HepG2 (cell line): ENCODE data around the gene TLK1. TPM values are rescaled to one million over a fixed set of nuclear protein-coding genes. Genes with fewer than 3 reads are reported as not detected.

Experiments
- BRD4 ChIP-seq: sonication (generic); formaldehyde crosslinking; IDR thresholded peaks from 2 replicates; pipeline ENCODE4 v1.4.0; 2020; ENCODE audit warnings: missing genetic modification reagents
- CBFB ChIP-seq: sonication (generic); formaldehyde crosslinking; IDR thresholded peaks from 2 replicates; pipeline ENCODE4 v1.4.0; 2020; ENCODE audit warnings: missing genetic modification reagents
- KLF15 ChIP-seq: sonication (generic); formaldehyde crosslinking; IDR thresholded peaks from 2 replicates; pipeline ENCODE4 v1.8.1; 2023; ENCODE audit warnings: borderline replicate concordance, mild to moderate bottlenecking, inconsistent platforms, missing genetic modification reagents, mixed read lengths
- RAD21 ChIP-seq: fragments of 450-650 bp; formaldehyde crosslinking; IDR thresholded peaks from 2 replicates; pipeline ENCODE4 v1.5.0; 2020; ENCODE audit warnings: mild to moderate bottlenecking
- SKIL ChIP-seq: sonication (generic); formaldehyde crosslinking; IDR thresholded peaks from 2 replicates; pipeline ENCODE4 v1.8.0; 2022; ENCODE audit warnings: missing genetic modification reagents, mild to moderate bottlenecking, moderate library complexity, borderline replicate concordance
- SOX13 ChIP-seq, 3 experiments: fragments of 450-650 bp in 1 of 3; sonication (generic) in 1 of 3; formaldehyde crosslinking in 1 of 3; IDR thresholded peaks in 2 of 3; conservative IDR thresholded peaks in 1 of 3; 2 replicates each; pipeline versions ENCODE4 v1.5.0 to v1.6.1; 2016 to 2020; ENCODE audit warnings: antibody characterized with exemption in 1 of 3, mild to moderate bottlenecking in 1 of 3, missing compliant biosample characterization in 1 of 3, missing genetic modification reagents in 1 of 3, moderate library complexity in 1 of 3
- ZNF12 ChIP-seq: sonication (generic); formaldehyde crosslinking; IDR thresholded peaks from 2 replicates; pipeline ENCODE4 v1.5.0; 2020; ENCODE audit warnings: missing genetic modification reagents
- ZNF225 ChIP-seq: sonication (generic); formaldehyde crosslinking; IDR thresholded peaks from 2 replicates; pipeline ENCODE4 v1.4.0; 2020; ENCODE audit warnings: mild to moderate bottlenecking, missing genetic modification reagents
- ZNF367 ChIP-seq: sonication (generic); formaldehyde crosslinking; IDR thresholded peaks from 2 replicates; pipeline ENCODE4 v1.4.0; 2020; ENCODE audit warnings: missing genetic modification reagents, borderline replicate concordance
- ZNF558 ChIP-seq: sonication (generic); formaldehyde crosslinking; IDR thresholded peaks from 2 replicates; pipeline ENCODE4 v1.9.0; 2022; ENCODE audit warnings: mild to moderate bottlenecking, missing genetic modification reagents, borderline replicate concordance
- ZNF598 ChIP-seq: sonication (generic); formaldehyde crosslinking; IDR thresholded peaks from 2 replicates; pipeline ENCODE4 v1.5.1; 2020; ENCODE audit warnings: mild to moderate bottlenecking, missing genetic modification reagents, borderline replicate concordance
- polyA plus RNA-seq, 8 experiments: library from polyadenylated mRNA; depleted of rRNA in 3 of 8; stranded (reverse) in 7 of 8; unstranded in 1 of 8; fragments of >200 nt; fragmentation: Illumina TruSeq in 4 of 8; extraction: Trizol in 4 of 8; gene quantifications; 2 replicates each; pipeline versions ENCODE4 v1.2.1 to v1.2.3, GENCODE V29; 2011 to 2016; ENCODE audit warnings: low read depth in 4 of 8, missing spikeins in 1 of 8, mixed read lengths in 1 of 8; ENCODE audit not compliant: insufficient read depth in 1 of 8
- total RNA-seq, 5 experiments: library from RNA; depleted of rRNA; stranded (reverse); fragments of >200 nt; fragmentation: Illumina TruSeq; extraction: Trizol; gene quantifications; 2 replicates each; pipeline ENCODE4 v1.2.3, GENCODE V29; 2016; ENCODE audit warnings: low read depth in 1 of 5
- TF ChIP-seq, protein P1 (sequence below): sonication (generic); IDR thresholded peaks from 2 replicates; pipeline ENCODE4 v1.6.1; 2016; ENCODE audit warnings: low read depth, borderline replicate concordance
- TF ChIP-seq, protein P2 (sequence below): sonication (generic); formaldehyde crosslinking; IDR thresholded peaks from 2 replicates; pipeline ENCODE4 v1.8.0; 2022; ENCODE audit warnings: mild to moderate bottlenecking, missing genetic modification reagents
- TF ChIP-seq, protein P3 (sequence below): IDR thresholded peaks from 2 replicates; pipeline ENCODE4 v1.6.1; 2016
- TF ChIP-seq, protein P4 (sequence below): sonication (generic); formaldehyde crosslinking; IDR thresholded peaks from 2 replicates; pipeline ENCODE4; 2020; ENCODE audit warnings: missing genetic modification reagents, mild to moderate bottlenecking, borderline replicate concordance
- TF ChIP-seq, protein P5 (sequence below): sonication (generic); formaldehyde crosslinking; IDR thresholded peaks from 2 replicates; pipeline ENCODE4 v1.4.0; 2020; ENCODE audit warnings: missing genetic modification reagents

The TLK1 gene
- total and polyA plus RNA-seq, 2 of the 13 experiments (the other 11 are each of a cell fraction or from before 2014, with no cell fraction given) = 16.8 to 28.7 TPM

DNA sequence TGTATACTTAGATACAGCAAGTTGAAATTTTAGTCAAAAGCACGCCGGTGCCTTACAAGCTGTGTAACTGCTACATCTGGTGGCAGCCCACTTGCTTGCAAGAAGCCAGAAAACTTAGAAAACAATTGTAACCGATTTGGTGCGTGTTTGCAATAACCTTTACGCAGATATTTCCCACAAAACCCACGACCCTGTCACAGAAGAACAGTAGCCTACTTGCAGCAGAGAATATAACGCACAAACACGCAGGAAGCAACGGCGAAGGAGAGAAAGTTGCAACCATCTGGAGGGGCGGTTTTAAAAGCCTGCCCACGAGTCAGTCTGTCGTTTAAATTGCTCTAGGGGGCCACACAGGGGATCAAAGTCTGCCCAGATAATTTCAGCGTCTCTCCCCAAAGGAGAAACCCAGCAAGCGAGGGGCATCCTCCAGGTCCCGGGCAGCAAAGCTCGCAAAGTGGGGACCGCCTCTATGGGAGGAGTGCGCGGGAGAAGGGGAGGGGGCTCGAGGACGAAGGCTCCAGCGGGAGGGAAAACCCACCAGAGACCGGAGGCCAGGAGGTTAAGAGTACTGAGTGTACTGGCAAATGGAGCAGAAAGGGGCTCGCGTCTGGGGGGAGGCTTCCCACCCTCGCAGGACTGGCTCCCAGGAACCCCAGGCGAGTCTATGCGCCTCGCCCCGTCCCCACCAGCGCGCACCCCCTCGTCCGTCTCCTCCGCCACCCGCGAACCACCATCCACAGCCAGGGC lies 1.1 kb downstream of the TLK1 start (continued):
- TF ChIP-seq, protein P1, sequence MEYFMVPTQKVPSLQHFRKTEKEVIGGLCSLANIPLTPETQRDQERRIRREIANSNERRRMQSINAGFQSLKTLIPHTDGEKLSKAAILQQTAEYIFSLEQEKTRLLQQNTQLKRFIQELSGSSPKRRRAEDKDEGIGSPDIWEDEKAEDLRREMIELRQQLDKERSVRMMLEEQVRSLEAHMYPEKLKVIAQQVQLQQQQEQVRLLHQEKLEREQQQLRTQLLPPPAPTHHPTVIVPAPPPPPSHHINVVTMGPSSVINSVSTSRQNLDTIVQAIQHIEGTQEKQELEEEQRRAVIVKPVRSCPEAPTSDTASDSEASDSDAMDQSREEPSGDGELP = peak; percentile 41; the same call in 1 of the 2 replicates
- TF ChIP-seq ZNF558 (CRISPR knock-in tag) = no peak
- TF ChIP-seq, protein P2, sequence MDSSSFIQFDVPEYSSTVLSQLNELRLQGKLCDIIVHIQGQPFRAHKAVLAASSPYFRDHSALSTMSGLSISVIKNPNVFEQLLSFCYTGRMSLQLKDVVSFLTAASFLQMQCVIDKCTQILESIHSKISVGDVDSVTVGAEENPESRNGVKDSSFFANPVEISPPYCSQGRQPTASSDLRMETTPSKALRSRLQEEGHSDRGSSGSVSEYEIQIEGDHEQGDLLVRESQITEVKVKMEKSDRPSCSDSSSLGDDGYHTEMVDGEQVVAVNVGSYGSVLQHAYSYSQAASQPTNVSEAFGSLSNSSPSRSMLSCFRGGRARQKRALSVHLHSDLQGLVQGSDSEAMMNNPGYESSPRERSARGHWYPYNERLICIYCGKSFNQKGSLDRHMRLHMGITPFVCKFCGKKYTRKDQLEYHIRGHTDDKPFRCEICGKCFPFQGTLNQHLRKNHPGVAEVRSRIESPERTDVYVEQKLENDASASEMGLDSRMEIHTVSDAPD (CRISPR knock-in tag) = peak; percentile 13; the same call in 1 of the 2 replicates
- peak; percentile 40; the same call in 1 of the 2 replicates for TF ChIP-seq RAD21
- no peak for TF ChIP-seq CBFB
- TF ChIP-seq ZNF598 (CRISPR knock-in tag) = peak; percentile 41; the same call in 1 of the 2 replicates
- no peak for TF ChIP-seq ZNF367 (CRISPR knock-in tag)
- TF ChIP-seq, protein P3, sequence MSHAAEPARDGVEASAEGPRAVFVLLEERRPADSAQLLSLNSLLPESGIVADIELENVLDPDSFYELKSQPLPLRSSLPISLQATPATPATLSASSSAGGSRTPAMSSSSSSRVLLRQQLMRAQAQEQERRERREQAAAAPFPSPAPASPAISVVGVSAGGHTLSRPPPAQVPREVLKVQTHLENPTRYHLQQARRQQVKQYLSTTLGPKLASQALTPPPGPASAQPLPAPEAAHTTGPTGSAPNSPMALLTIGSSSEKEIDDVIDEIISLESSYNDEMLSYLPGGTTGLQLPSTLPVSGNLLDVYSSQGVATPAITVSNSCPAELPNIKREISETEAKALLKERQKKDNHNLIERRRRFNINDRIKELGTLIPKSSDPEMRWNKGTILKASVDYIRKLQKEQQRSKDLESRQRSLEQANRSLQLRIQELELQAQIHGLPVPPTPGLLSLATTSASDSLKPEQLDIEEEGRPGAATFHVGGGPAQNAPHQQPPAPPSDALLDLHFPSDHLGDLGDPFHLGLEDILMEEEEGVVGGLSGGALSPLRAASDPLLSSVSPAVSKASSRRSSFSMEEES = peak; percentile 43; the same call in 1 of the 2 replicates
- TF ChIP-seq BRD4 (CRISPR knock-in tag) = 0 out of 2 replicates have a peak, but pooled peaks have one; percentile 70
- no peak for TF ChIP-seq SOX13 (IDR thresholded peaks at IDR 0.05)
- peak in 1 of 2 experiments; percentile 9; a peak in 2 of 4 replicates for TF ChIP-seq SOX13 (CRISPR knock-in tag; conservative IDR thresholded peaks at IDR 0.05 in 1 of 2, IDR thresholded peaks at IDR 0.05 in 1 of 2)
- TF ChIP-seq, protein P4, sequence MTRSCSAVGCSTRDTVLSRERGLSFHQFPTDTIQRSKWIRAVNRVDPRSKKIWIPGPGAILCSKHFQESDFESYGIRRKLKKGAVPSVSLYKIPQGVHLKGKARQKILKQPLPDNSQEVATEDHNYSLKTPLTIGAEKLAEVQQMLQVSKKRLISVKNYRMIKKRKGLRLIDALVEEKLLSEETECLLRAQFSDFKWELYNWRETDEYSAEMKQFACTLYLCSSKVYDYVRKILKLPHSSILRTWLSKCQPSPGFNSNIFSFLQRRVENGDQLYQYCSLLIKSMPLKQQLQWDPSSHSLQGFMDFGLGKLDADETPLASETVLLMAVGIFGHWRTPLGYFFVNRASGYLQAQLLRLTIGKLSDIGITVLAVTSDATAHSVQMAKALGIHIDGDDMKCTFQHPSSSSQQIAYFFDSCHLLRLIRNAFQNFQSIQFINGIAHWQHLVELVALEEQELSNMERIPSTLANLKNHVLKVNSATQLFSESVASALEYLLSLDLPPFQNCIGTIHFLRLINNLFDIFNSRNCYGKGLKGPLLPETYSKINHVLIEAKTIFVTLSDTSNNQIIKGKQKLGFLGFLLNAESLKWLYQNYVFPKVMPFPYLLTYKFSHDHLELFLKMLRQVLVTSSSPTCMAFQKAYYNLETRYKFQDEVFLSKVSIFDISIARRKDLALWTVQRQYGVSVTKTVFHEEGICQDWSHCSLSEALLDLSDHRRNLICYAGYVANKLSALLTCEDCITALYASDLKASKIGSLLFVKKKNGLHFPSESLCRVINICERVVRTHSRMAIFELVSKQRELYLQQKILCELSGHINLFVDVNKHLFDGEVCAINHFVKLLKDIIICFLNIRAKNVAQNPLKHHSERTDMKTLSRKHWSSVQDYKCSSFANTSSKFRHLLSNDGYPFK (CRISPR knock-in tag) = peak; percentile 34; the same call in 1 of the 2 replicates
- no peak for TF ChIP-seq ZNF225 (CRISPR knock-in tag)
- TF ChIP-seq KLF15 (CRISPR knock-in tag) = no peak
- TF ChIP-seq, protein P5, sequence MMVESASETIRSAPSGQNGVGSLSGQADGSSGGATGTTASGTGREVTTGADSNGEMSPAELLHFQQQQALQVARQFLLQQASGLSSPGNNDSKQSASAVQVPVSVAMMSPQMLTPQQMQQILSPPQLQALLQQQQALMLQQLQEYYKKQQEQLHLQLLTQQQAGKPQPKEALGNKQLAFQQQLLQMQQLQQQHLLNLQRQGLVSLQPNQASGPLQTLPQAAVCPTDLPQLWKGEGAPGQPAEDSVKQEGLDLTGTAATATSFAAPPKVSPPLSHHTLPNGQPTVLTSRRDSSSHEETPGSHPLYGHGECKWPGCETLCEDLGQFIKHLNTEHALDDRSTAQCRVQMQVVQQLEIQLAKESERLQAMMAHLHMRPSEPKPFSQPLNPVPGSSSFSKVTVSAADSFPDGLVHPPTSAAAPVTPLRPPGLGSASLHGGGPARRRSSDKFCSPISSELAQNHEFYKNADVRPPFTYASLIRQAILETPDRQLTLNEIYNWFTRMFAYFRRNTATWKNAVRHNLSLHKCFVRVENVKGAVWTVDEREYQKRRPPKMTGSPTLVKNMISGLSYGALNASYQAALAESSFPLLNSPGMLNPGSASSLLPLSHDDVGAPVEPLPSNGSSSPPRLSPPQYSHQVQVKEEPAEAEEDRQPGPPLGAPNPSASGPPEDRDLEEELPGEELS (CRISPR knock-in tag) = 0 out of 2 replicates have a peak, but pooled peaks have one; percentile 4
- no peak for TF ChIP-seq SKIL (CRISPR knock-in tag)
- TF ChIP-seq ZNF12 (CRISPR knock-in tag) = no peak
